WERI-Rb-1 (cell line): Measurements from ENCODE around the gene ST7L.

Source experiments
- DNase-seq: peaks from one replicate; pipeline ENCODE4 v3.0.0-alpha.2; 2020
- H3K27ac ChIP-seq: fragments of 250-450 bp; sonication (Bioruptor Pico); 2 replicates; pipeline ENCODE4 v1.5.1; 2020; ENCODE audit warnings: mild to moderate bottlenecking, moderate library complexity
- H3K27me3 ChIP-seq: fragments of 250-450 bp; sonication (Bioruptor Pico); 2 replicates; pipeline ENCODE4 v1.5.1; 2021; ENCODE audit warnings: mild to moderate bottlenecking, low read depth, moderate library complexity; ENCODE audit not compliant: insufficient read depth, severe bottlenecking
- H3K36me3 ChIP-seq: fragments of 250-450 bp; sonication (Bioruptor Pico); 2 replicates; pipeline ENCODE4 v1.5.1; 2020; ENCODE audit warnings: mild to moderate bottlenecking, moderate library complexity
- H3K4me3 ChIP-seq: 2 replicates; pipeline ENCODE4 v1.5.1; 2011; ENCODE audit warnings: low read depth, mild to moderate bottlenecking, control low read depth, low read length
- H3K9me3 ChIP-seq: fragments of 250-450 bp; sonication (Bioruptor Pico); 2 replicates; pipeline ENCODE4 v1.5.1; 2021; ENCODE audit warnings: mild to moderate bottlenecking, moderate library complexity; ENCODE audit not compliant: severe bottlenecking
- CTCF ChIP-seq: IDR thresholded peaks from 2 replicates; pipeline ENCODE4 v1.5.1; 2011; ENCODE audit warnings: low read depth, mild to moderate bottlenecking, control low read depth, inconsistent platforms, low read length

Gene ST7L

GRCh38 chr1:112507336-112507735 is 111.6 kb downstream of the ST7L start:
- no peak for TF ChIP-seq CTCF
- no peaks in the 10 kb centered on the region for H3K27me3 ChIP-seq
- H3K27ac ChIP-seq, result no peak overlapping the region
- H3K4me3 ChIP-seq, result peak overlapping the region; percentile 60
- DNase-seq, result no peak
- H3K36me3 ChIP-seq, result no peaks in the 10 kb centered on the region
- H3K9me3 ChIP-seq, result no peaks in the 10 kb centered on the region

- DNase-seq, result no peak
- no peak for TF ChIP-seq CTCF
- Histone ChIP-seq H3K27me3 (no peaks in the 10 kb centered on the region), H3K9me3 (no peaks in the 10 kb centered on the region), H3K4me3 (no peak overlapping the region), H3K27ac (no peak overlapping the region), H3K36me3 (no peaks in the 10 kb centered on the region)
Measured at GRCh38 chr1:112506731-112507130, 112.2 kb downstream of the ST7L start.

- Histone ChIP-seq H3K9me3 (no peaks in the 10 kb centered on the region), H3K27ac (no peak overlapping the region), H3K4me3 (no peak overlapping the region), H3K36me3 (no peaks in the 10 kb centered on the region), H3K27me3 (no peaks in the 10 kb centered on the region)
- TF ChIP-seq CTCF, result no peak
- no peak for DNase-seq
Measured at GRCh38 chr1:112506306-112506705, 112.6 kb downstream of the ST7L start.

- H3K27ac ChIP-seq, result no peak overlapping the region
- no peaks in the 10 kb centered on the region for H3K36me3 ChIP-seq
- no peaks in the 10 kb centered on the region for H3K27me3 ChIP-seq
- DNase-seq, result no peak
- no peaks in the 10 kb centered on the region for H3K9me3 ChIP-seq
- no peak for TF ChIP-seq CTCF
- H3K4me3 ChIP-seq, result no peak overlapping the region
Measured at GRCh38 chr1:112505878-112506277, 113.1 kb downstream of the ST7L start.

GRCh38 chr1:112505400-112505785 is 113.5 kb downstream of the ST7L start:
- Histone ChIP-seq H3K27me3 (no peaks in the 10 kb centered on the region), H3K36me3 (no peaks in the 10 kb centered on the region), H3K27ac (no peak overlapping the region), H3K4me3 (no peak overlapping the region), H3K9me3 (no peaks in the 10 kb centered on the region)
- no peak for DNase-seq
- TF ChIP-seq CTCF, result no peak

GRCh38 chr1:112504661-112505399 is 114.1 kb downstream of the ST7L start:
- no peak for DNase-seq
- no peak overlapping the region for H3K4me3 ChIP-seq
- TF ChIP-seq CTCF, result no peak
- H3K27me3 ChIP-seq, result no peaks in the 10 kb centered on the region
- H3K36me3 ChIP-seq, result no peaks in the 10 kb centered on the region
- no peaks in the 10 kb centered on the region for H3K9me3 ChIP-seq
- H3K27ac ChIP-seq, result no peak overlapping the region
